Type B pancreatic cell (in vitro differentiated cells): Measurements from ENCODE around the gene MAU2. TPM values are rescaled to one million over a fixed set of nuclear protein-coding genes. Genes with fewer than 3 reads are reported as not detected.

Source experiments
- DNase-seq: peaks from one replicate; pipeline ENCODE4 v3.0.0; 2021; ENCODE audit warnings: mixed read lengths; ENCODE audit not compliant: unreplicated experiment; ENCODE audit errors: extremely low spot score
- H3K27ac Mint-ChIP-seq: 2 replicates; pipeline ENCODE4 v1.8.0; 2021; ENCODE audit warnings: mild to moderate bottlenecking, mixed read lengths
- H3K27me3 Mint-ChIP-seq: 2 replicates; pipeline ENCODE4 v1.8.0; 2021; ENCODE audit warnings: mixed read lengths
- H3K36me3 Mint-ChIP-seq: 2 replicates; pipeline ENCODE4 v1.8.0; 2021; ENCODE audit warnings: mixed read lengths
- H3K4me1 Mint-ChIP-seq: one replicate; pipeline ENCODE4 v1.8.0; 2021; ENCODE audit warnings: mixed read lengths; ENCODE audit not compliant: unreplicated experiment
- H3K4me3 Mint-ChIP-seq: 2 replicates; pipeline ENCODE4 v1.8.0; 2021; ENCODE audit warnings: mild to moderate bottlenecking, mixed read lengths
- H3K9me3 Mint-ChIP-seq: 2 replicates; pipeline ENCODE4 v1.8.0; 2021; ENCODE audit warnings: mixed read lengths
- total RNA-seq: library from RNA; stranded (reverse); gene quantifications from 2 replicates; pipeline ENCODE4 v1.2.1, GENCODE V29; 2021; ENCODE audit warnings: low replicate concordance
- TF ChIP-seq, protein P1 (sequence below): fragments of 200-600 bp; sonication (generic); conservative IDR thresholded peaks from 2 replicates; pipeline ENCODE4 v1.5.0; 2021; ENCODE audit warnings: antibody characterized with exemption, mild to moderate bottlenecking

The MAU2 gene
- total RNA-seq, 1 donor from 2014 or later = 83.3 TPM

DNA sequence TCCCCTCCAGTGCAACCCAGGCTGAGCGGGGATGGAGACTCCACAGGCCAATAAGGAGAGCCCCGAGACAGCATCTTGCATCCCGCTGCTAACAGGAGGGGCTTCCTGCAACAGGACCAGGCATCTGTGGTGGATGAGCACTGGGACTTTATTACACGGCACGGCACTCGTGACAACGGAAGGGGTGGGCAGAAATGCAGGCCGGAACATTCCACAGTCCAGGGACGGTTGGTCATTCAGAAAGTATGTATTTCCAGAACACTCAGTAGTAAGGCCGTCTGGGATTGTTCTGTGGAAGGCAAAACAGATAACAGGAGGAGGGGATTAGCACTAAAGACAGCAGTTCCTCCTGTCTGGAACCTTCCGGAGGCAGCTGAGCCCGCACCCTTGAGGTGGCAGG is 44.2 kb upstream of the MAU2 start:
- no peak overlapping the region for H3K27ac Mint-ChIP-seq
- no peaks in the 10 kb centered on the region for H3K4me1 Mint-ChIP-seq
- peaks cover 17% of the 10 kb centered on the region for H3K27me3 Mint-ChIP-seq
- DNase-seq = no peak
- no peak overlapping the region for H3K4me3 Mint-ChIP-seq
- H3K9me3 Mint-ChIP-seq = no peaks in the 10 kb centered on the region
- H3K36me3 Mint-ChIP-seq = peaks cover 7% of the 10 kb centered on the region
- TF ChIP-seq, protein P1, sequence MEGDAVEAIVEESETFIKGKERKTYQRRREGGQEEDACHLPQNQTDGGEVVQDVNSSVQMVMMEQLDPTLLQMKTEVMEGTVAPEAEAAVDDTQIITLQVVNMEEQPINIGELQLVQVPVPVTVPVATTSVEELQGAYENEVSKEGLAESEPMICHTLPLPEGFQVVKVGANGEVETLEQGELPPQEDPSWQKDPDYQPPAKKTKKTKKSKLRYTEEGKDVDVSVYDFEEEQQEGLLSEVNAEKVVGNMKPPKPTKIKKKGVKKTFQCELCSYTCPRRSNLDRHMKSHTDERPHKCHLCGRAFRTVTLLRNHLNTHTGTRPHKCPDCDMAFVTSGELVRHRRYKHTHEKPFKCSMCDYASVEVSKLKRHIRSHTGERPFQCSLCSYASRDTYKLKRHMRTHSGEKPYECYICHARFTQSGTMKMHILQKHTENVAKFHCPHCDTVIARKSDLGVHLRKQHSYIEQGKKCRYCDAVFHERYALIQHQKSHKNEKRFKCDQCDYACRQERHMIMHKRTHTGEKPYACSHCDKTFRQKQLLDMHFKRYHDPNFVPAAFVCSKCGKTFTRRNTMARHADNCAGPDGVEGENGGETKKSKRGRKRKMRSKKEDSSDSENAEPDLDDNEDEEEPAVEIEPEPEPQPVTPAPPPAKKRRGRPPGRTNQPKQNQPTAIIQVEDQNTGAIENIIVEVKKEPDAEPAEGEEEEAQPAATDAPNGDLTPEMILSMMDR = no peak

DNA sequence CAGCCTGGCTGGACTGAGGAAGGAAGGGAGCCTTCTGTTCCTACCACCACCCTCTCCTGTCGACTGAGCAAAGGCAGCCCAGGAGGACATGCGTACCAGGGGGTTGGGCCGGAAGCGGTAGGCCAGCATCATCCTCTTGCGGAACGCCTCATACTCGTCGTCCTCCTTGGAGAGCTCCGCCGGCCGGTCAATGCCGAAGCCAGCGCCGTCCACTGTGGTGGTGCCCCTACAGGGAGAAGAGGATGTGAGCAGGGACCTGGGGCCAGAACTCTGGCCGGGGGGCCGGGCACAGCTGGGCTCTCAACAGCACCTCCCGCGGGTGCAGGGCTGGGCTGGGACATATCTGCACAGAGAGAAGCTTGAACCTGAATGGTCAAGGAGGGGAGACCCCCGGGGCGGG is 43.8 kb upstream of the MAU2 start:
- Mint-ChIP-seq H3K36me3 (peaks cover 7% of the 10 kb centered on the region), H3K9me3 (no peaks in the 10 kb centered on the region), H3K27ac (no peak overlapping the region), H3K4me1 (no peaks in the 10 kb centered on the region), H3K4me3 (no peak overlapping the region), H3K27me3 (peaks cover 15% of the 10 kb centered on the region)
- TF ChIP-seq, protein P1 = no peak
- DNase-seq = no peak

DNA sequence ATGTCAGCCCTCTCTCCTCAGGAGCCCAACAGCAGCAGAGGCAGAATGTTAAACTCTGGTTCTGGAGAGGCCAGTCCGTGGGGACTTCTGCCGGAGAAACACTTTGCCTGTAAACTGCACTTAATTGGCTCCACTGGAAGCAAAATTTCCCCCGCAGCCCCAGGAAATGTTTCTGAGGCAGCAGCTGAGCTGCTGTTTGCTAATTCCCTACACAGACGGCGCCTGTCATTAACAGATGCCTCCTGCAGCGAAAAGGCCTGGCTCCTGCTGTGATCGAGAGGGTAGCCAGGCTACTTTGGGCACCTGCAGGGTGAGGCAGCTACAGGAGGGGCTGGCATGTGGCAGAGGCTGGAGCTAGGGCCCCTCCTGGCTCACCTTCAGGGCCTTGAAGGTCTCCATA is 42.3 kb upstream of the MAU2 start:
- peaks cover 8% of the 10 kb centered on the region for H3K27me3 Mint-ChIP-seq
- H3K9me3 Mint-ChIP-seq = no peaks in the 10 kb centered on the region
- no peak overlapping the region for H3K4me3 Mint-ChIP-seq
- TF ChIP-seq, protein P1 = no peak
- H3K27ac Mint-ChIP-seq = no peak overlapping the region
- H3K4me1 Mint-ChIP-seq = no peaks in the 10 kb centered on the region
- no peak for DNase-seq
- H3K36me3 Mint-ChIP-seq = peaks cover 7% of the 10 kb centered on the region

DNA sequence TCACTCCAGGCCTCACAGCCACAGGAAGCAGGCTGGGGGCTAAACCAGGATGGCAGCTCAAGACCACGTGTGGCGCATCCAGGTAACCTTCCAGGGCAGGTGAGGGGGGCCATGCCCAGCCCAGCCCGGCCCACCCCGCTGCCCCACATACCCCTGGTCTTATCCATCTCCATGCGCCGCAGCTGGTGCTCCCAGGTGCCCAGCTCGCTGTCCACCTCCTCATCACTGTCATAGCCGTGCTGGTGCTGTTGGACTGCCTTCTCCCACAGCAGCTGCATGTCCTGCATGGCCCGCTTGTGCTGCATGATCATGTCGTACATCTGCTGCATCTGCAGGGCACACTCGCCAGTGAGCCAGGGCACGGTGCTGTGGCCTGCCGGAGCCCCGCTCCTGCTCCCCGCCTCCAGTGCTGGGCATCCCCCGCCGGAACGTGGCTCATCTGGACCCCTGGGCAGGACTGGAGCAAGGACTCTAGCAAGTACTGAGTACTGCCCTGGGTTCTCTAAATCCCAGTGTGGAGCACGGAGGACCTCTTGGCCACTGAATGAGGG is 41.5 kb upstream of the MAU2 start:
- H3K27ac Mint-ChIP-seq = no peak overlapping the region

DNA sequence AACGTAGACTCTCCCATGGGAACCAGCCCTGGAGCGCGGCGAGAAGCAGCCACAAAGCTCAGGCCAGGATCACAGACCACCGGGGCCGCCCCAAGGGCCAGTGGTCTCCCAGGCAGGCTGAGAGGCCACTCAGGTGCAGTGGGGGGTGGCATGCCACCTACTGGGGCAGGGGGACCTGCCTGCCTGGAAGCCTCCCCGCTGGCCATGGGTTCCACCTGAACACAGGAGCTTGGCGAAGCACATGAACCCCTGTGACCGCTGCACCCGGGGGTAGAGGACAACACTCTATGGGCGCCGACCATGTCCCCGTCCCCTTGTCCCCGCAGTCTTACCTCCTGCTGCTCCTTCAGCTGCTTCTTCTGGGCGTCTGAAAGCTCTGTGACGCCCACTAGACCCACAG is 40.8 kb upstream of the MAU2 start:
- TF ChIP-seq, protein P1 = no peak
- Mint-ChIP-seq H3K4me1 (no peaks in the 10 kb centered on the region), H3K4me3 (no peak overlapping the region), H3K9me3 (no peaks in the 10 kb centered on the region), H3K36me3 (peaks cover 17% of the 10 kb centered on the region), H3K27ac (no peak overlapping the region), H3K27me3 (no peaks in the 10 kb centered on the region)
- no peak for DNase-seq

More for the DNA sequence above, 41.5 kb upstream of the MAU2 start:
- DNase-seq = no peak
- H3K4me1 Mint-ChIP-seq = no peaks in the 10 kb centered on the region
- TF ChIP-seq, protein P1 = no peak
- no peaks in the 10 kb centered on the region for H3K27me3 Mint-ChIP-seq
- H3K4me3 Mint-ChIP-seq = no peak overlapping the region
- H3K36me3 Mint-ChIP-seq = peaks cover 11% of the 10 kb centered on the region
- no peaks in the 10 kb centered on the region for H3K9me3 Mint-ChIP-seq

DNA sequence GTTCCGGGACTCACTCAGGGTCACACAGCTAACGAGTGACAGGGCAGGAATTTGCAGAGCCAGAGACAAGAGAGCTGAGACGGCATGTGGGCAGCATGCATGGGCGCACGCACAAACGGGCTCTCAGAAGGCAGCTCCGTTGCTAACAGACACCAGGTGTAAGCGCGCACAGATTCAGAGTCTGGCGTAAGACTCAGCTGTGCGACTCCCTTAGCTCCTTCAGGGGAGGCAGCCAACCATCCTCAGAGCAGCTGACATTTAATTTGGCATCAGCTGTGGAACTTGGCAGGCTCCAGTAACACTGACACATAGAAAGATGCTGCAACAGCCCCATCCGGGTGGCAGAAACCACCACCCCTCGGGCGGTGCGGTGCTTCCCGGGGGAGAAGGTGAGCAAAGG is 40.1 kb upstream of the MAU2 start:
- Mint-ChIP-seq H3K9me3 (no peaks in the 10 kb centered on the region), H3K27me3 (no peaks in the 10 kb centered on the region), H3K27ac (no peak overlapping the region), H3K36me3 (peaks cover 17% of the 10 kb centered on the region), H3K4me1 (no peaks in the 10 kb centered on the region), H3K4me3 (no peak overlapping the region)
- DNase-seq = no peak
- TF ChIP-seq, protein P1 = no peak
